Measurements from ENCODE around the gene CYP4A22. TPM values are rescaled to one million over a fixed set of nuclear protein-coding genes. Genes with fewer than 3 reads are reported as not detected.
"Not testable (repeated sequence)": the region's sequence is repeated elsewhere in the genome, so short reads cannot be mapped to it uniquely, and the experiment has no call there.

Gene CYP4A22
- total RNA-seq, 2 donors from 2014 or later: not detected

GRCh38 chr1:47137925-47138615 is 829 bp downstream of the CYP4A22 start:
- no peak overlapping the region for H3K4me3 ChIP-seq
- TF ChIP-seq CTCF (IDR thresholded peaks at IDR 0.05): no peak
- H3K36me3 ChIP-seq: no peaks in the 10 kb centered on the region
- ATAC-seq (ENCODE audit: insufficient number of reproducible peaks, low FRiP score, low read depth): no peak
- no peaks in the 10 kb centered on the region for H3K27me3 ChIP-seq (replicated peaks; ENCODE audit: insufficient read depth)
- H3K27ac ChIP-seq: no peak overlapping the region
- H3K4me1 ChIP-seq (ENCODE audit: control insufficient read depth in 1 of 2, low read depth in 2 of 2): no peaks in the 10 kb centered on the region
- no peak for DNase-seq (ENCODE audit: low spot score)
- H3K9me3 ChIP-seq: no peaks in the 10 kb centered on the region

- ATAC-seq (ENCODE audit: insufficient number of reproducible peaks, low FRiP score, low read depth); H3K4me1 ChIP-seq (ENCODE audit: control insufficient read depth in 1 of 2, low read depth in 2 of 2); H3K27me3 ChIP-seq (replicated peaks; ENCODE audit: insufficient read depth); H3K4me3 ChIP-seq; DNase-seq (ENCODE audit: low spot score); H3K9me3 ChIP-seq; H3K36me3 ChIP-seq; H3K27ac ChIP-seq: not testable (repeated sequence)
These were observed 3.1 kb downstream of the CYP4A22 start for GRCh38 chr1:47140358-47140757.

GRCh38 chr1:47143654-47144053 is 6.4 kb downstream of the CYP4A22 start:
- DNase-seq (ENCODE audit: low spot score); H3K27me3 ChIP-seq (replicated peaks; ENCODE audit: insufficient read depth); ATAC-seq (ENCODE audit: insufficient number of reproducible peaks, low FRiP score, low read depth); H3K4me1 ChIP-seq (ENCODE audit: control insufficient read depth in 1 of 2, low read depth in 2 of 2); H3K27ac ChIP-seq; H3K4me3 ChIP-seq; H3K9me3 ChIP-seq; H3K36me3 ChIP-seq: not testable (repeated sequence)

GRCh38 chr1:47146495-47146894 is 9.3 kb downstream of the CYP4A22 start:
- not testable (repeated sequence) for H3K4me3 ChIP-seq; H3K4me1 ChIP-seq (ENCODE audit: control insufficient read depth in 1 of 2, low read depth in 2 of 2); H3K27ac ChIP-seq; H3K36me3 ChIP-seq; ATAC-seq (ENCODE audit: insufficient number of reproducible peaks, low FRiP score, low read depth); H3K9me3 ChIP-seq; H3K27me3 ChIP-seq (replicated peaks; ENCODE audit: insufficient read depth); DNase-seq (ENCODE audit: low spot score)

GRCh38 chr1:47147047-47147785 is 10.0 kb downstream of the CYP4A22 start:
- no peaks in the 10 kb centered on the region for H3K4me1 ChIP-seq (ENCODE audit: control insufficient read depth in 1 of 2, low read depth in 2 of 2)
- no peaks in the 10 kb centered on the region for H3K27me3 ChIP-seq (replicated peaks; ENCODE audit: insufficient read depth)
- H3K36me3 ChIP-seq: no peaks in the 10 kb centered on the region
- ATAC-seq (ENCODE audit: insufficient number of reproducible peaks, low FRiP score, low read depth) (no peak), DNase-seq (ENCODE audit: low spot score) (no peak)
- TF ChIP-seq CTCF (IDR thresholded peaks at IDR 0.05): no peak
- no peak overlapping the region for H3K27ac ChIP-seq
- no peaks in the 10 kb centered on the region for H3K9me3 ChIP-seq
- H3K4me3 ChIP-seq: no peak overlapping the region

- not testable (repeated sequence) for H3K4me1 ChIP-seq (ENCODE audit: control insufficient read depth in 1 of 2, low read depth in 2 of 2); ATAC-seq (ENCODE audit: insufficient number of reproducible peaks, low FRiP score, low read depth); H3K27ac ChIP-seq; DNase-seq (ENCODE audit: low spot score); H3K9me3 ChIP-seq; H3K36me3 ChIP-seq; H3K27me3 ChIP-seq (replicated peaks; ENCODE audit: insufficient read depth); H3K4me3 ChIP-seq
These were observed 11.9 kb downstream of the CYP4A22 start for GRCh38 chr1:47149162-47149561.

GRCh38 chr1:47156457-47156856 is 19.2 kb downstream of the CYP4A22 start:
- not testable (repeated sequence) for H3K9me3 ChIP-seq; H3K4me3 ChIP-seq; DNase-seq (ENCODE audit: low spot score); H3K36me3 ChIP-seq; H3K27ac ChIP-seq; H3K4me1 ChIP-seq (ENCODE audit: control insufficient read depth in 1 of 2, low read depth in 2 of 2); ATAC-seq (ENCODE audit: insufficient number of reproducible peaks, low FRiP score, low read depth); H3K27me3 ChIP-seq (replicated peaks; ENCODE audit: insufficient read depth)

GRCh38 chr1:47157957-47158356 is 20.7 kb downstream of the CYP4A22 start:
- not testable (repeated sequence) for H3K27me3 ChIP-seq (replicated peaks; ENCODE audit: insufficient read depth); H3K4me1 ChIP-seq (ENCODE audit: control insufficient read depth in 1 of 2, low read depth in 2 of 2); H3K4me3 ChIP-seq; ATAC-seq (ENCODE audit: insufficient number of reproducible peaks, low FRiP score, low read depth); H3K9me3 ChIP-seq; H3K27ac ChIP-seq; DNase-seq (ENCODE audit: low spot score); H3K36me3 ChIP-seq

Measured in thoracic aorta (tissue), 2 donors.